Inflammatory macrophage treated with lipopolysaccharide for 4 hours (primary cell): ENCODE results near the gene CA14.
"Not testable (repeated sequence)": the region's sequence is repeated elsewhere in the genome, so short reads cannot be mapped to it uniquely, and the experiment has no call there.

ENCODE experiments used
- DNase-seq: peaks from one replicate; pipeline ENCODE4 v3.0.0-alpha.2; 2020

CA14 gene

GRCh38 chr1:150281758-150282557, 24.4 kb downstream of the CA14 start, which contains the start of gene CIART:
Gene CIART (plus strand): TSS chr1:150282554. CDS start chr1:150283268, 714 bp downstream.
- DNase-seq = peak; percentile 64

GRCh38 chr1:150282558-150282958, 25.0 kb downstream of the CA14 start:
- no peak for DNase-seq

GRCh38 chr1:150283260-150283659, 25.7 kb downstream of the CA14 start:
- no peak for DNase-seq

GRCh38 chr1:150288382-150288781, 30.8 kb downstream of the CA14 start:
- no peak for DNase-seq

- DNase-seq = no peak
Observed at GRCh38 chr1:150288822-150289221, 31.2 kb downstream of the CA14 start.

GRCh38 chr1:150293433-150294253, 36.1 kb downstream of the CA14 start, which contains the start of gene MRPS21:
Gene MRPS21 (plus strand): TSS chr1:150293861. CDS start chr1:150294367, 506 bp downstream.
- peak; percentile 86 for DNase-seq

GRCh38 chr1:150295476-150295875, 37.9 kb downstream of the CA14 start:
- DNase-seq = no peak

GRCh38 chr1:150299716-150300115, 42.1 kb downstream of the CA14 start:
- DNase-seq = no peak

- DNase-seq = no peak
Observed at GRCh38 chr1:150302338-150302737, 44.8 kb downstream of the CA14 start.

- no peak for DNase-seq
Observed at GRCh38 chr1:150302902-150303301, 45.3 kb downstream of the CA14 start.

- not testable (repeated sequence) for DNase-seq
Observed at GRCh38 chr1:150308585-150308984, 51.0 kb downstream of the CA14 start.

GRCh38 chr1:150309758-150310508, 52.4 kb downstream of the CA14 start:
- DNase-seq = no peak

GRCh38 chr1:150311762-150312161, 54.2 kb downstream of the CA14 start:
- DNase-seq = no peak
